GM23338 (cell line): ENCODE measurements around the gene KRT79. TPM values are rescaled to one million over a fixed set of nuclear protein-coding genes. Genes with fewer than 3 reads are reported as not detected.

ENCODE experiments used
- ATAC-seq: fragments of 200-7000 bp; cut with Tn5 transposase; 3 replicates; pipeline ENCODE4 v1.9.1; 2020
- DNase-seq: peaks from one replicate; pipeline ENCODE4 v3.0.0-alpha.2; 2015; ENCODE audit warnings: low spot score
- H2AFZ ChIP-seq: fragments of 200-600 bp; sonication (generic); 2 replicates; pipeline ENCODE4 v1.8.0; 2016; ENCODE audit warnings: antibody characterized with exemption, mild to moderate bottlenecking, moderate library complexity
- H3F3A ChIP-seq: fragments of 200-600 bp; sonication (generic); replicated peaks from 2 replicates; pipeline ENCODE4 v1.8.0; 2017; ENCODE audit warnings: antibody characterized with exemption, mixed run types, low read depth
- H3K27ac ChIP-seq: fragments of 200-600 bp; sonication (generic); 2 replicates; pipeline ENCODE4 v1.6.1; 2016; ENCODE audit warnings: low read depth
- H3K27me3 ChIP-seq: fragments of 200-600 bp; sonication (generic); 2 replicates; pipeline ENCODE4 v1.8.0; 2016; ENCODE audit warnings: mild to moderate bottlenecking, mixed run types, moderate library complexity; ENCODE audit not compliant: insufficient read depth
- H3K36me3 ChIP-seq: fragments of 200-600 bp; sonication (generic); 2 replicates; pipeline ENCODE4 v1.8.0; 2016; ENCODE audit warnings: mild to moderate bottlenecking; ENCODE audit not compliant: insufficient read depth
- H3K4me1 ChIP-seq: fragments of 200-600 bp; sonication (generic); 2 replicates; pipeline ENCODE4 v1.8.0; 2016; ENCODE audit warnings: mild to moderate bottlenecking, moderate library complexity; ENCODE audit not compliant: insufficient read depth
- H3K4me2 ChIP-seq: fragments of 200-600 bp; sonication (generic); 2 replicates; pipeline ENCODE4 v1.7.1; 2017; ENCODE audit warnings: mixed run types
- H3K4me3 ChIP-seq: fragments of 200-600 bp; sonication (generic); 2 replicates; pipeline ENCODE4 v1.6.1; 2016; ENCODE audit warnings: mixed run types
- H3K79me2 ChIP-seq: fragments of 200-600 bp; sonication (generic); replicated peaks from 2 replicates; pipeline ENCODE4 v1.8.0; 2017; ENCODE audit warnings: mild to moderate bottlenecking; ENCODE audit not compliant: insufficient read depth
- H3K9me2 ChIP-seq: fragments of 200-600 bp; sonication (generic); 2 replicates; pipeline ENCODE4 v1.8.0; 2017; ENCODE audit not compliant: insufficient read depth
- H4K20me1 ChIP-seq: fragments of 200-600 bp; sonication (generic); replicated peaks from 2 replicates; pipeline ENCODE4 v1.8.0; 2017; ENCODE audit warnings: mild to moderate bottlenecking; ENCODE audit not compliant: insufficient read depth
- H3K27ac Mint-ChIP-seq: 2 replicates; pipeline ENCODE4 v1.8.0; 2020; ENCODE audit warnings: inconsistent platforms, mild to moderate bottlenecking, moderate library complexity, mixed read lengths
- H3K27me3 Mint-ChIP-seq: 3 replicates; pipeline ENCODE4 v1.8.0; 2022; ENCODE audit warnings: low read depth, mild to moderate bottlenecking, moderate library complexity, mixed read lengths, inconsistent platforms; ENCODE audit not compliant: insufficient read depth, poor library complexity
- H3K36me3 Mint-ChIP-seq: 3 replicates; pipeline ENCODE4 v1.8.0; 2021; ENCODE audit warnings: low read depth, mild to moderate bottlenecking, inconsistent platforms, moderate library complexity, mixed read lengths
- H3K4me1 Mint-ChIP-seq: 3 replicates; pipeline ENCODE4 v1.8.0; 2020; ENCODE audit warnings: mild to moderate bottlenecking, inconsistent platforms, mixed read lengths
- H3K4me3 Mint-ChIP-seq: 3 replicates; pipeline ENCODE4 v1.8.0; 2021; ENCODE audit warnings: moderate library complexity, mild to moderate bottlenecking, inconsistent platforms, mixed read lengths
- H3K9me3 Mint-ChIP-seq: 3 replicates; pipeline ENCODE4 v1.8.0; 2020; ENCODE audit warnings: moderate library complexity, mild to moderate bottlenecking, inconsistent platforms, mixed read lengths
- EZH2 ChIP-seq: fragments of 200-600 bp; sonication (generic); IDR thresholded peaks from one replicate; pipeline ENCODE4 v1.8.0; 2017; ENCODE audit warnings: antibody characterized with exemption, mild to moderate bottlenecking, low read depth; ENCODE audit not compliant: unreplicated experiment
- EZH2phosphoT487 ChIP-seq: fragments of 200-600 bp; sonication (generic); IDR thresholded peaks from one replicate; pipeline ENCODE4 v1.8.1; 2018; ENCODE audit warnings: antibody characterized with exemption; ENCODE audit not compliant: unreplicated experiment
- JUNB ChIP-seq: IDR thresholded peaks from one replicate; pipeline ENCODE4 v1.6.1; 2016; ENCODE audit warnings: antibody characterized with exemption; ENCODE audit not compliant: unreplicated experiment
- NANOG ChIP-seq: IDR thresholded peaks from 2 replicates; pipeline ENCODE4 v1.6.1; 2016; ENCODE audit warnings: antibody characterized with exemption, borderline replicate concordance
- REST ChIP-seq: IDR thresholded peaks from one replicate; pipeline ENCODE4 v1.6.1; 2018; ENCODE audit warnings: antibody characterized with exemption; ENCODE audit not compliant: unreplicated experiment
- STAT1 ChIP-seq: IDR thresholded peaks from one replicate; pipeline ENCODE4 v1.6.1; 2016; ENCODE audit warnings: antibody characterized with exemption; ENCODE audit not compliant: unreplicated experiment
- ZNF114 ChIP-seq: fragments of 250-450 bp; sonication (Bioruptor Pico); IDR thresholded peaks from 2 replicates; pipeline ENCODE4 v1.5.0; 2020; ENCODE audit warnings: mild to moderate bottlenecking, moderate library complexity
- ZNF331 ChIP-seq: fragments of 250-450 bp; sonication (Bioruptor Pico); IDR thresholded peaks from 2 replicates; pipeline ENCODE4 v1.5.0; 2020; ENCODE audit warnings: low read depth, mild to moderate bottlenecking, moderate library complexity
- ZNF462 ChIP-seq: fragments of 250-450 bp; sonication (Bioruptor Pico); IDR thresholded peaks from 2 replicates; pipeline ENCODE4 v1.5.0; 2020; ENCODE audit warnings: mild to moderate bottlenecking, moderate library complexity
- polyA plus RNA-seq: library from polyadenylated mRNA; unstranded; fragments of >200 nt; fragmentation: Nextera tagmentation; extraction: Ambion mirVana; gene quantifications from 2 replicates; pipeline ENCODE4 v1.2.1, GENCODE V29; 2016
- total RNA-seq: library from RNA; depleted of rRNA; stranded (reverse); fragments of >200 nt; shearing (Covaris generic); gene quantifications from 2 replicates; pipeline ENCODE4 v1.2.3, GENCODE V29; 2014

Gene KRT79
- total and polyA plus RNA-seq, 2 experiments from 2014 or later, result 0.21 TPM; not detected in 1

GRCh38 chr12:52788192-52788875 lies 45.8 kb downstream of the KRT79 start:
- no peaks in the 10 kb centered on the region for H3K79me2 ChIP-seq
- H3K4me3 ChIP-seq, result no peak overlapping the region
- no peak for ATAC-seq
- H2AFZ ChIP-seq, result no peak overlapping the region
- no peak overlapping the region for H3K4me2 ChIP-seq
- Mint-ChIP-seq H3K27me3 (peaks cover 7% of the 10 kb centered on the region), H3K36me3 (no peaks in the 10 kb centered on the region), H3K27ac (no peak overlapping the region), H3K9me3 (no peaks in the 10 kb centered on the region), H3K4me3 (no peak overlapping the region), H3K4me1 (peaks cover 5% of the 10 kb centered on the region)
- H3F3A ChIP-seq, result no peaks in the 10 kb centered on the region
- H4K20me1 ChIP-seq, result no peaks in the 10 kb centered on the region
- H3K9me2 ChIP-seq, result no peaks in the 10 kb centered on the region; the same call in 1 of the 2 replicates
- H3K4me1 ChIP-seq, result no peaks in the 10 kb centered on the region
- no peak overlapping the region for H3K27ac ChIP-seq
- no peaks in the 10 kb centered on the region for H3K36me3 ChIP-seq
- H3K27me3 ChIP-seq, result no peaks in the 10 kb centered on the region
- TF ChIP-seq STAT1 (no peak), ZNF114 (CRISPR knock-in tag) (no peak), ZNF462 (CRISPR knock-in tag) (no peak)
- DNase-seq, result no peak

GRCh38 chr12:52787324-52788191 lies 46.6 kb downstream of the KRT79 start:
- Histone ChIP-seq H3K4me3 (no peak overlapping the region), H3K27me3 (no peaks in the 10 kb centered on the region), H3K4me1 (no peaks in the 10 kb centered on the region), H3K79me2 (no peaks in the 10 kb centered on the region), H3K36me3 (no peaks in the 10 kb centered on the region), H3K9me2 (no peaks in the 10 kb centered on the region; the same call in 1 of the 2 replicates), H3F3A (no peaks in the 10 kb centered on the region), H3K4me2 (no peak overlapping the region), H4K20me1 (no peaks in the 10 kb centered on the region), H2AFZ (no peak overlapping the region), H3K27ac (no peak overlapping the region)
- H3K4me3 Mint-ChIP-seq, result no peak overlapping the region
- ATAC-seq, result no peak
- DNase-seq, result no peak
- H3K27ac Mint-ChIP-seq, result no peak overlapping the region
- H3K27me3 Mint-ChIP-seq, result peaks cover 4% of the 10 kb centered on the region
- H3K9me3 Mint-ChIP-seq, result no peaks in the 10 kb centered on the region
- no peaks in the 10 kb centered on the region for H3K36me3 Mint-ChIP-seq
- peaks cover 5% of the 10 kb centered on the region for H3K4me1 Mint-ChIP-seq
- no peak for TF ChIP-seq STAT1
- TF ChIP-seq REST, result no peak
- TF ChIP-seq ZNF331 (CRISPR knock-in tag), result no peak
- no peak for TF ChIP-seq JUNB
- TF ChIP-seq EZH2phosphoT487, result no peak
- no peak for TF ChIP-seq NANOG
- no peak for TF ChIP-seq EZH2
